VCaP (cell line): Measurements from ENCODE around the gene TPRG1L.

Experiments used
- H3K27ac ChIP-seq: fragments of 450-650 bp; 2 replicates; pipeline ENCODE4 v1.5.1; 2017
- TF ChIP-seq, protein P1 (sequence below): fragments of 450-650 bp; conservative IDR thresholded peaks from 2 replicates; pipeline ENCODE4 v1.5.1; 2017; ENCODE audit warnings: mild to moderate bottlenecking, moderate library complexity

The TPRG1L gene

DNA sequence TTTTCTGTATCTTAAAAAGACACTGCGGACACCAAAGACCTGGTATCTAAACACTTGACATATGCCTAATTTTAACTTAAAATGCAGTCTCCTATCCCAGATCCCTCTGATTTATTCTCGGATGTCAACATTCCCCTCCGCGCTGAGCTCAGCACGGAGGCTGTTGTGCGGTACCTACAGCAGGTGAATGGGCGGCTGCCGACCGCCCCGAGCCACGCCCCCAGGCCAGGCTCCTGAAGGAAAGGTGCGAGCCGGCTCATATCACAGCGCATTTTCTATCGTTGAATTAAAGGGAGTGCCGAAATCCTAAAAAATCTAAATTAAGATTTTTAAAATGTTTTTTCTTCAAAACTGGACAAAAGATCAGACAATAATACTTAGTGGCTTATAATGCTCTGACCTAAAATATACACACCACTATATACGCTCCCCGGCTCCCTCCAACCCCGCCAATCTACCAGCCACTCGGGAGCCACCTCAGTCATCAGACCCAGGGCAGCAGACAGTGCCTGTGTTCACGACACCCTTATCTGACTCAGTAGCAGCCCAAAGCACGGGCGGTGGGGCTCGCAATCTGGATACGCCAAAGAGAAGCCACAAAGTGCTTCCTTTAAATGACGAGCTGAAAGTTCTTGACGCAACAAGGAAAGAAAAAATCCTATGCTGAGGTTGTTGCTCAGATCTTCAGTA lies 21.0 kb downstream of the TPRG1L start:
- TF ChIP-seq, protein P1, sequence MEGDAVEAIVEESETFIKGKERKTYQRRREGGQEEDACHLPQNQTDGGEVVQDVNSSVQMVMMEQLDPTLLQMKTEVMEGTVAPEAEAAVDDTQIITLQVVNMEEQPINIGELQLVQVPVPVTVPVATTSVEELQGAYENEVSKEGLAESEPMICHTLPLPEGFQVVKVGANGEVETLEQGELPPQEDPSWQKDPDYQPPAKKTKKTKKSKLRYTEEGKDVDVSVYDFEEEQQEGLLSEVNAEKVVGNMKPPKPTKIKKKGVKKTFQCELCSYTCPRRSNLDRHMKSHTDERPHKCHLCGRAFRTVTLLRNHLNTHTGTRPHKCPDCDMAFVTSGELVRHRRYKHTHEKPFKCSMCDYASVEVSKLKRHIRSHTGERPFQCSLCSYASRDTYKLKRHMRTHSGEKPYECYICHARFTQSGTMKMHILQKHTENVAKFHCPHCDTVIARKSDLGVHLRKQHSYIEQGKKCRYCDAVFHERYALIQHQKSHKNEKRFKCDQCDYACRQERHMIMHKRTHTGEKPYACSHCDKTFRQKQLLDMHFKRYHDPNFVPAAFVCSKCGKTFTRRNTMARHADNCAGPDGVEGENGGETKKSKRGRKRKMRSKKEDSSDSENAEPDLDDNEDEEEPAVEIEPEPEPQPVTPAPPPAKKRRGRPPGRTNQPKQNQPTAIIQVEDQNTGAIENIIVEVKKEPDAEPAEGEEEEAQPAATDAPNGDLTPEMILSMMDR = no peak
- no peak overlapping the region for H3K27ac ChIP-seq

DNA sequence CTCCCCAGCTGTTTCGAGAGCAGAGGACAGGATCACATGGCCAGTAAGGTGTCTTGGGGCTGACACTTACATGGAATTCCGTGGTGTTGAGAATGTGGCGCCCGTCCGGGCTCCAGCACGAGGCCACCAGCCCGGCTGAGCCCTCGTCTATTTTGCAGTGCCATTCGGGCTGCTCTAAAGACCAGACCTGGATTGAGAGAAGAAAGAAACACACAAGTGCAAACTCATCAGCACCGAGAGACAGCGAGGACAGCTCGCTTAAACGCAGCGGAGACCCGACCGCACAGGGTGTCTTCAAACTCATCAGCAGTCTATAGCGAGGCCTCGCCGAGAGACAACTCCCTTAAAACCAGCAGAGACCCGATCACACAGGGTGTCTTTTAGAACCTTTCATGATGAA lies 21.8 kb downstream of the TPRG1L start:
- H3K27ac ChIP-seq = no peak overlapping the region
- TF ChIP-seq, protein P1 = no peak

DNA sequence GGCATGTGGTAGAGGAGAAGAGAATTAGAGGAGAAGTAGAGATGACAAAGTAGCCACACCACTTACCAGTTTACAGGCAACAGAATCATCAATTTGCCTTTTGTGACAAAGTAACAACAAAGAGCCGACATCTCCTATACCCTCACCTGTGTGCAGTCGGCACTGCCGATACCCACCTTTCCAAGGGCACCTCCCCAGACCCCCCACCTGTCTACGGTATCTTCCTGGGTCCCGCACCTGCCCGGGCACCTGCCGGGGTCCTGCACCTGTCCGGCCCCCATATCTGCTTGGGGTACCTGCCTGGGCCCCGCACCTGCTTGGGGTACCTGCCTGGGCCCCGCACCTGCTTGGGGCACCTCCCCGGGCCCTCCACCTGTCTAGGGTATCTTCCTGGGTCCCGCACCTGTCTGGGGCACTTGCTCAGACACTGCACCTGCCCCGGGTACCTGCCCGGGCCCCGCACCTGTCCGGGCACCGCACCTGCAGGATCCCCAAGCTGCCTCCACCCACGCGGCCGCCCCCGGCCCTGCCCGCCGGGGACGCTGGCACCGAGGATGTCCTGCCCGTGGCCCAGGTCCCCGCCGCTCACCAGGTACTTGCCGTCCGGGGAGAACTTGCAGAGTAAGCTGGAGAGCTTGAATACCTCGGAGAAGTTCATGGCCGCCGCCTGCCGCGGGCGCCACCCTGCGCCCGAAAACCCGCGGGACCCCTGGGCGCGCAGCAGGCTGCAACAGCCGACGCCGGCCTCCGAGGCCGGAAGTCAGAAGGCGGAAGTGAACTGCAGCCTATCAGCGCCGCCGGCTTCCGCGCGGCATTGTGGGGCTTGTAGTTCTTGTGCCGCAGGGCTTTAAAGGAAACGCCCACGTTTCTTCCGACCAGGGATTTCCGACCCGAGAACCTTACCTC lies 24.8 kb downstream of the TPRG1L start, which contains the start of gene WRAP73:
TSS of gene WRAP73 (minus strand) at position 762 of the 906 bp plus-strand sequence. CDS start at position 658, 104 bp downstream.
- H3K27ac ChIP-seq = peak within 1 kb of the TSS; percentile 77; the same call in 1 of the 2 replicates
- TF ChIP-seq, protein P1 = peak; percentile 42

DNA sequence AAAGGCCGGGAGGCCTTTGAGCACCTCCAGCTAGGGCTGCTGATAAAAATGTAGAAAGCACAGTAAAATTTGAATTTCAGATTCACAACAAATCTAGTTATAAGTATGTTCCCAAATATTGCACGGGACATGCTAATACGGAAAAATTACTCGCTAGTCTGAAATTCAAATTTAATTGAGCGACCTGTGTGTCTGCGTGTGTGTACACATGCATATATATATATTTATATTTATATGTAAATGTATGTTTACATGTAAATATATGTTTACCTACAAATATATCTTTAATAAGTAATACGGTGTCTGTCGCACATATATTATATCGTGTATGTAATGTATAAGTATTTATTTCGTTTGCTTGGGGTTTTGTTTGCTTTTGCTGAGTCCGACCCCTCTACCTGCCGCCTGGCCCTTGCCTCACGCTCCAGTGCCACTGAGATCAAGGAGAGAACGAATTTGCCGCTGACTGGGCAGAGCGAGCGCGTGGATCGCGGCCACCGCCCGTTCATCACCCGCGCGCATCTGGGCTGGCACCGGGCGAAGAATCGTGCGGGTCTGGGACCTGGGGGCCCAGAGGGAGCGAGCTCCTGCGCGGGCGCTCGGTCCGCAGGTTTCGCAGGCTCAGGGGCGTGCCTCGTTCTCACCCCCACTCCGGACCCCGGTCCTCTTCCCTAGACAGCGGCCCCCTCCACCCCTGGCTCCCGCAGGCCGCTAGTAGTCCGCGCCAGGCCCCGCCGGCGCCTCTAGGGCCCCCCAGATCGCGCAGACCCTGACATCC lies 25.6 kb downstream of the TPRG1L start:
- peak overlapping the region; percentile 77; the same call in 1 of the 2 replicates for H3K27ac ChIP-seq
- TF ChIP-seq, protein P1 = no peak

DNA sequence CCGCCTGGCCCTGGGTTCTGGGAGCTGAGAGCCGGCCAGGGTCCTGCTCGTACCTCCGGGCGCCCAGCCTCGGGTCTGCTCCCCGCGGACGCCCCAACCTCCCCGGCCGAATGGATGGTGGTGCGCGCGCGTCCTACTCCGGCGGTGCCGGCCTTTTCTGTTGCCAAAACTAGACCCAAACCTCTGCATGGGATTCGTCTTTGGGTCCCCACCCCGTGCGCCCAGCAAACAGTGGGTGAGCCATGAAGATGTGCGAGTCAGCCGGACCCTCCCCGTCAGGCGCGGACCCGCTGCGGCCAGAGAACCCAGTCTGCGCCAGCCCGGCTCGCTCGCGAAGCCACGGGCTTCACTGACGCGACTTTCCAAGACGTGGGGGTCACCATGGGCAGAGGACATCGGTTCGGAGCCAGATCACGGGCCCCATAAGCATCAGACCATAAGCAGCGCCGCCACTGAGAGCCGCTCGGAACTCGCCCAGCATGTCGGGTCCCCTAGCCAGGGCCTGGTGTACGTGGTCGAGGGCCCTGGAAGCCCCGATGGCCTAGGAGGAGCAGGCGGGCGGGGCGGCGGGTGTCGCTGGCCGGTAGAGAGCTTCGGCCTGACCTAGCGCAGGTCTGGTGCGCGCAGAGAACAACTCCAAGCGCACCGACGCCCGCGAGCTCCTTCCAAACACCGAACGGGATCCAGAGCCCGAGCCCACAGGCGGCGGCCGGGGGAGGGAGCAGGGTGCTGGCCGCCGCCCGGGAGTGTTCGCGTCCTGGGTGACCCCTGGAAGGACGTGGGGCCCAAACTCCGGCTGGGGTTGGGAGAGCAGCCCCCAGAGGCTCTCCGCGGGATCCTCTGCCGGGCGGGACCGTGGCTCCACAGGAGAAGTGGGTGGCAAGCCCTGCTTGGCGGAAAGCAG lies 26.5 kb downstream of the TPRG1L start:
- H3K27ac ChIP-seq = peak overlapping the region; percentile 71; the same call in 1 of the 2 replicates
- TF ChIP-seq, protein P1 = no peak

DNA sequence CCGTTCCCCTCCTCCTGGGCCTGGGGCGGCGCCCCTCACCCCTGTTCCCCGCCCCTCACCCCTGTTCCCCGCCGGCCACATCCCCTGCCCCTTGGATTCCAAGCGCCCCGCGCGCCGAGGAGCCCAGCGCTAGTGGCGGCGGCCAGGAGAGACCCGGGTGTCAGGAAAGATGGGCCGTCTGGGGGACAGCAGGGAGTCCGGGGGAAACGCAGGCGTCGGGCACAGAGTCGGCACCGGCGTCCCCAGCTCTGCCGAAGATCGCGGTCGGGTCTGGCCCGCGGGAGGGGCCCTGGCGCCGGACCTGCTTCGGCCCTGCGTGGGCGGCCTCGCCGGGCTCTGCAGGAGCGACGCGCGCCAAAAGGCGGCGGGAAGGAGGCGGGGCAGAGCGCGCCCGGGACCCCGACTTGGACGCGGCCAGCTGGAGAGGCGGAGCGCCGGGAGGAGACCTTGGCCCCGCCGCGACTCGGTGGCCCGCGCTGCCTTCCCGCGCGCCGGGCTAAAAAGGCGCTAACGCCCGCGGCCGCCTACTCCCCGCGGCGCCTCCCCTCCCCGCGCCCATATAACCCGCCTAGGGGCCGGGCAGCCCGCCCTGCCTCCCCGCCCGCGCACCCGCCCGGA lies 27.2 kb downstream of the TPRG1L start, which contains the start of gene TP73:
TSS of gene TP73 (plus strand) at position 587 of the 618 bp plus-strand sequence. CDS start 29,850 bp downstream, outside the sequence.
- TF ChIP-seq, protein P1 = no peak
- peak within 1 kb of the TSS; percentile 71 for H3K27ac ChIP-seq
